Endothelial cell of hepatic sinusoid (primary cell): ENCODE results near the gene ZBTB48.

Experiments
- in situ Hi-C: cut with HindIII; loops from 2 replicates; pipeline ENCODE4 v1.10.0; 2017; ENCODE audit warnings: low sequenced_read_pairs

ZBTB48 gene

DNA sequence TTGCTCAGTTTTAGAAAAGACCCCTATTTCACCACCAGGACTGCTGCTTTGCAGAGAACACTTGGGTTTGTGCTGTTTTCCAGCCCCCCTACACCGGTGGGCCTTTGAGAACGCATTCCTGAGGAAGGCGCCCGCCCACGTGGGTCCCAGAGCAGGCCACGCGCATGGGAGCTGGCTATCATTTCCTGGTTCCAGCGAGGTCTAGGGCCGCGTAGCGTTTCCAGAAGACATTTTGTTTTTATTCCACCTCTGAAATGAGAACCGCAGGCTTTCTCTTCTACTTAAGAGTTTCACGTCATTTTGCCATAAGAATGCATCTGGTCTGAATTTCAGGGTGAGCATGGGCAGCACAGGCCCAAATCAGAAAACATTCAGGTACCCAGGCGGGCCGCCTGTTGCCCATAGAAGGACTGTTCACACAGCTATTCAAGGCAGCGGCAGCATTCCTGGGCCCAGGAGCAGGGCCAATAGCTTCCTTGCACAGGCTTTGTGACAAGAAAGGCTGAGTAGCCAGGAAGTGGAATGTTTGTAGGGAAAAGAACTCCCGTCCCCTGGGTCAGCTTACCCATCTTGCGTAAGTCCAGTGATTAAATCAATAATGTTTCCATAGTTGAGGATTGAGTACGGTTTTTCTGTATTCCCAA lies 24.2 kb downstream of the ZBTB48 start:
- in situ Hi-C loops, result no loop called here

DNA sequence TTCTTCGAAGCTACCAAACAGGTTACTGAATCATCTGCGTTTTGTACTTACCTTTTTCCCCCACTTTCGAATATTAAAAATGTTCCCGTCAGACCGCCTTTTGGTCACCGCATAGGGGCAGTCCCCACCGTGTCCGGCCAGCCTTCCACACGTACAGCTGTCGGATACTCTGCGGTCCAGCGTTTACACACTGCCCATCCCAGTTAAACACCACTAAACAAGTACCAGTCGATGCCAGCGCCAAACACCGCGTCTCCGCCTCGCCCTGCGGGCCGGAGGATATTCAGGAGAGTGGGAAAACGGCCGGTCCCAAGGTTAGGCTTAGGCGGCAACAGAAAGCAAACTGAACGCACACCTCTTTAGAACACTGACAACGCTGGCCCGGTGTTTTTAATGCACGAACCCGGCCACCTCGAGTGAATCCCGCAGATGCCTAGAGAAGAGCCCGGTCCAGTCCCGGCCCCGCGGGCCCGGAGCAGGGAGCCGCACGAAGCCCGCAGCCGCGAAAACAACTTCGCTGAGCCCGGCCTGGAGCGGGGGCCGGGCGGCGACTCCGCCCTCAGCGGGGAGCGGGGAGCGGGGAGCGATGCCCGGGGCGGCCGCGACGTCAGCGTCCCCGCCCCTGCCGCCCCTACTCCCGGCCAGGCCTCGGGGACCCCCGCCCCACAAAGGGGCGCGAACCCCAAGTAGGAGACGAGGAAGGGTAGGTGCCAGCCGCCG lies 33.0 kb downstream of the ZBTB48 start:
- in situ Hi-C loops, result no loop called here

DNA sequence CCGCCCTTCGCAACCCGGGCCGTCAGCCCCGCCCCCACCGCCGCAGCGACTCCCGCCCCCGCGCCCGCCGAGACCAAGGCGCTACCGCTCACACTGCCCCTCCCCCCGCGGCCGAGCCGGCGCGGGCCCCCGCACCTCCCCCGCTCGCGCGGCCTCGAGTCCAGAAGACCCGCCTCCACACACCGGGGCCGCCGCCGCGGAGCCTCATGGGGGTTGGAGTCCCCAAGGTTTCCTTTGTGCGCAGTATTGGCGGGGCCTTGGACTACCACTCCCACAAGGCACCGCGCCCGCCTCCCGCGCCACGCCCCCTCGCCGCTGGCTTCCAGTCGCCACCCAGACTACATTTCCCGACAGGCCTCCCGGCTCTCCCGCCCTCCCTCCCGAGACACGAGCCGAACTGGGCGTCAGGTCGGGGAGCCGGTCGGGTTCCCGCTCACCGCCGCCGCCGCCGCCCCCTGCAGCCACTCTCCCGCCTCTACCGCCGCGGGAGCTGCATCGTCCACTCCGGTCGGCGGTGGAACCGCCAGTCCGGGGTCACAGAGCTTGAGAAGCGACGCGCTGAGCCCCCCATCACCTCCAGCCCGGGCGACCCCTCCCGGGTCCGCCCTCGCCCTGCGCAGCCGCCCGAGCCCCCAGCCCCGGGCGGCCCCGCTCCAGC lies 33.7 kb downstream of the ZBTB48 start, which contains the start of gene PHF13:
Gene PHF13 (plus strand): TSS at position 371 of the 658 bp plus-strand sequence. CDS start 336 bp downstream, outside the sequence.
- in situ Hi-C loops, result no loop called here

DNA sequence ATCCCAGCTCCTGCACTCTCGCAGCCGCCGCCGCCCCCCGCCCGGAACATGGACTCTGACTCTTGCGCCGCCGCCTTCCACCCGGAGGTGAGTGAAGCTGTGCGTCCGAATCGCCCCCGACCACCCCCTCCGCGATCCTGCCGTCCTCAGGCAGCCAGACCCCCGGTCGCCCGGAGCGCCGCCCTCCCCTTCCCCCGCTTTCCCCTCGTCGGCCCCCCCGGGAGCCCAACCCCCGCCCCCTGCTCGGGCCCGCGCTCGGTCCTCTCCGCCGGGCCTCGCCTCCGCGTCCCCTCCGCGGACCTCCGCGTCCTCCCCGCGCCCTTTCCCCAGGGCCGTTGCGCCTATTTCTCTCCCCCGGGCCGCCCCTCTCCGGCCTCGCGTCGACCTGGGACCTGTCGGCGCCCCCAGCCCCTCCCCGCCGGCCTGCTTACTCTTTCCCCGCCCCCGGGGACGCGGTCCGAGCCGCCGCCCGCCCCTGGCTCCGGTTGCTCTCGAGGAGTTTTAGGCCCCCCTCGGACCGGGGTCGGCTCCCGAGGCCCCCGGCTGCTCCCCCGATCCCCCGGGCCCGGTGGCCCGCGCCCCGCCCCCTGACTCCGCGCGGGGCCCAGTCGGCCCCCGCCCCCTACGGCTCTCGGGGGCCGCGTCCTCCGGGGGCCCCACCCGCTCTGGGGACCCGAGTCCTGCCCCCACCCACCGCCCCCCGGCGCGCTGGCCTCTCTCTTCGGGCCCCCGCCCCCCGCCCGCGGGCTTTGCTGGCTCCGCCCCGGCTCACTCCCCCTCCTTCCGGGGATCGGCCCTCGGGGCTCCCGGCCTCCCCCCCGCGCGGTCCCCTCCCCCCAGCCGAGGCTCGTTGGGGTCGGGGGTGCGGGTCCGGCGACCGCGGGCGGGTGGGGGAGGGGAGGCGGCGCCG lies 34.5 kb downstream of the ZBTB48 start:
- in situ Hi-C loops, result no loop called here

DNA sequence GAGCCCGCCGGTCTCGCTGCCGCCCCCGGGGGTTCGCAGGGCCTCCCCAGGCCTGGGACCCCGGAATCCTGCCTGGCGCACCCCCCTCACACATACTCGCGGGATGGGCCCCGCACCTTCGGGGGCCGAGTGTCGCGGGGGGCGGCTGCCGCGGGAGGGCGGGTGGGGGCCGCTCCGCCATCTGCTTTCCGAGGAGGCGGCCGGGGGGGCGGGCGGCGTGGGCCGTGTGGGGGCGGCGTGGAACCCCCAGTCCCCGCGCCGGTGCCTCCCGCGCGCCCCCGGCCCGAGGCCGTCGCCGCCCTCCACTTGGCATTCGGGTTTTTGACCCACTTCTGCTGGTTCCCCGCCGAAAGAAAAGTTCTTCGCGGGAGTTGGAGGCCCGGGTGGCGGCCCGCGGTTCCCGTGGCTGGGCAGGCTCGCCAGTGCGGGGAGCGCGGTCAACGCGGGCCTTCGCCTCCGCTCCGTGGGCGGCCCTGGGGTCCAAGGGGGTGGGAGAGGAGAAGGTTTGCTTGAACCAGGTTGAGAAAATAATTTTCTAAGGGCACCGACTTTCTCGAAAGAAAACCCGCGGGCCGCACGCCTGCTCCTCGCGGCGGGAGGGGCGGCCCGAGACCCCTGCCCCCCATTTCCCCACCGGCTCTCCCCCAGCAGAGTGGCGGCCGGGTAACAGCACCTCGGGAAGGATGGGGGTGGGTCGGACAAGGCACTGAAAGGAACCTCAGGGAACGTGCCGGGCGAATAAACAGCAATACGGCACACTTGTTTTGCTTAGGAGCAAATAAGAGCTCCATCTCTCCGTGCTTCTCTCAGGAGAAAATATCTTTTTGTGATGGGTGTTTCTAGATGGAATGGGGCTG lies 35.4 kb downstream of the ZBTB48 start:
- in situ Hi-C loops, result loop anchor here (5.0 kb wide), 1 partner anchor 57 kb away; no protein-coding TSS in a partner anchor

DNA sequence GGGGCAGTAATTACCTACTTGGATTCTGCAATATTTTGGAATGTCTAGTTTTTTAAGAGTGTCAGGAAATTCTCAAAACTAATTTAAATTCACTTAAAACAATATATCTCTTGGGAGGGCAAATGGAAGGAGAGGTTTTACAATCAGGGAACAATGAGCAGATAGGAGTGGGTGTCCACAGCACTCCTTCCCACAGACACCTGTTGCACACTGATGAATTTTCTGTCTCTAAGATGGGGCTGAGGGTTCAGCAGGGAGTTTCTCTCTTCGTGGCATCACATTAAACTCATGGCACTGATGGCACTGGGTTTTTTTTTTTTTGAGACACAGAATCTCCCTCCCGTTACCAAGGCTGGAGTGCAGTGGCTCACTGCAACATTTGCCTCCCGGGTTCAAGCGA lies 39.3 kb downstream of the ZBTB48 start:
- in situ Hi-C loops, result loop anchor here (5.0 kb wide), 1 partner anchor 53 kb away; no protein-coding TSS in a partner anchor

DNA sequence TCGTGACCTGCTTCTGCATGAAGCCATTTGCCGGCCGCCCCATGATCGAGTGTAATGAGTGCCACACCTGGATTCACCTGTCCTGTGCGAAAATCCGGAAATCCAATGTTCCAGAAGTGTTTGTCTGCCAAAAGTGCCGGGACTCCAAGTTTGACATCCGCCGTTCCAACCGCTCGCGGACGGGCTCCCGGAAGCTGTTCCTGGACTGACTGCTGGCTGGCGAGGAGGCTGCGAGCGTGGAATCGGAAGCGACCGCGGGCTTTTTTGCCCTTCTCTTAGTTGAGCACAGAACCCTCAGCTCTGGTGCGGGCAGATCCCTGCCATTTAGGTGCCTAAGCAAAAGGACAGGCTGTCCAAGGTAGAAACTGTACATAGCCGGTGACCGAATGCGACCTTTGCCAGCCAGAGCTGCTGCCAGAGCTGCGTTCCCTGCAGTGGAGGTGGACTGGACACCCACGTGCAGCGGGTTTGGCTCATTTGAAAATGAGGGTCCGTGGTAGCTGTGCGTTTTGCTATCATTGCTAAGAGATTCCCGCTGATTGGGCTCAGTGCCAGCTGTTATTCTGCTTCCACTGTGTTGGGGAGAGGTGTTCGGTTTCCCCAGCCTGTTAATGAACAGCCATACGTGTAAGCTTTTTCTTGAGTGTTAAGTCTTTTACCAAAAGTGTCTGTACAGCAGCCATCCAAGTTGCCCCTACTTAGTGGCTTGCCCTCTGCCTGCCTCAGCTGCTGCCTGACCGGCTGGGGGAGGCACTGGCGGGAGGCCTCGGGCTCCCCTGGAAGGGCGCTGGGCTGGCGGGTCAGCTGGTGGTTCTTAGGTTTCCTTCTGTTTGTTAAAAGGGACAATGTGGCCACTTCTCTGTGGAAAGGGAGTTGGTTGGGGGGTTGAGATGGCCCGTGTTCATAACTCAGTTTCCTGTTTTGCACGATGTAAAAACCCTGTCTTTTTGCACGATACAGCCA lies 41.9 kb downstream of the ZBTB48 start:
- in situ Hi-C loops, result no loop called here

DNA sequence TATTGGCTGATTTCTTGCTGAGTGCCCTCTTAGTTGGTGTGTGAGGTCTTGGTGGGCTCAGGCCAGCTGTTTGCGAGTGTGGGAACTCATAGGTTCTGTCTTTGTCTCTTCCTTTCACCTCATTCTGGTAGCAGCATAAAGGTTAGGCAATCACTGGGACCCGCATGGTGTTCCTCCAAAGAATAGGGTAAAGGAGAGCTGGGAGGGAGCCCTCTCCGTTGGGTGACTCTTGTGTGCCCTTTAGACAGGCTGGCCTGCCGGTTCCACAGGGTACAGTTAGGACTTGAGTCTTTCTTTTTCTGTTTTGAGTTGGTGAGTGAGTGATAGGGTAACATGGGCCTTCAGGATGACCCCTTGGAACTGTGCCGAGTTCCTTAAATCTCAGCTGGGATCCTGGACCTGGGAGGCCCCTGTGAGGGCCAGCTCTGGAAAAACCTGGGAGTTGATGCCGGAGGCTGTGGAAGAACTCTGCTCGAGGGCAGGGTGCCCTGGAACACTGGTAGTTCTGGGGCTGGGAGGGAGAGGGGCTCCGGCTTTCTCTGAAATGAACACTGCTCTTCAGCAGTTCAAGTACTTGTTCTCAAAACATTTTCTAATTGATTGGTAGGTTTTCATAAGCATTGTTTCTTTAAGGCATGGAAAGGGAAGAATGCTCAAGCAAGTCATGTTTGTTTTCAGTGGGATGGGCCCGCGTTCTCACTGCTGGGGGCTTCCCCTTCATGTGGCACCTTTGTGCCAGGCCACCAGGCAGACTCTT lies 42.8 kb downstream of the ZBTB48 start:
- in situ Hi-C loops, result no loop called here

DNA sequence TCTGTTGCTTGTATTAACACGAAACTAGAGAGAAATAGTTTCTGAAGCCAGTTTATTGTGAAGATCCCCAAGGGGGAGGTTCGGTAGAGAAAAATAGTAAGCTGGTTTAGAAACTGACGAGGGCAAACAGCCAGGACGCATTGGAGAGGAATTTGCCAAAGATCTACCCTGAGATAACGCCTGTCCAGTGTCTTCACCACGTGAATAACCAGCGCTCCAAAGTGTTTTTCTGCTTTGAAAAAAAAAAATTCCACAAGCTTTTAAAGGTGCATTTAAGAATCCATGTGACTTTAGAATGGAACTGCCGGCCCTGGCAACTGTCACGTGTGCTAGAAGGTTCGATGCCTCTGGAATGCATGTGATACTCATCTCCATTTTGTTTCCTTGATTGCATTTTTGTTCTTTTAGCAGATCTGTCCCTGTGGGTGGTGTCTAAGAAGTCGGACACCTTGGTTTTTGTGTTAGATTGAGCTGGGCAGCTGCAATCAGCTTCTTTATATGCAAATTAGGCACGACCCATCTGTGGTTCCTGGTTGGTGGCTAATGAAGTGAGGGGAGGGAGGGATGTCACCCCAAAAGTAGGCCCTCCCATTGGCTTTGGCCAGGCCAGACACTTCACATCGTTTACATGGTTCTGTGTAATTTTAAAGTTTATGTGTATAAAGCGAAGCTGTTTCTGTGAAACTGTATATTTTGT lies 43.6 kb downstream of the ZBTB48 start:
- in situ Hi-C loops, result no loop called here

DNA sequence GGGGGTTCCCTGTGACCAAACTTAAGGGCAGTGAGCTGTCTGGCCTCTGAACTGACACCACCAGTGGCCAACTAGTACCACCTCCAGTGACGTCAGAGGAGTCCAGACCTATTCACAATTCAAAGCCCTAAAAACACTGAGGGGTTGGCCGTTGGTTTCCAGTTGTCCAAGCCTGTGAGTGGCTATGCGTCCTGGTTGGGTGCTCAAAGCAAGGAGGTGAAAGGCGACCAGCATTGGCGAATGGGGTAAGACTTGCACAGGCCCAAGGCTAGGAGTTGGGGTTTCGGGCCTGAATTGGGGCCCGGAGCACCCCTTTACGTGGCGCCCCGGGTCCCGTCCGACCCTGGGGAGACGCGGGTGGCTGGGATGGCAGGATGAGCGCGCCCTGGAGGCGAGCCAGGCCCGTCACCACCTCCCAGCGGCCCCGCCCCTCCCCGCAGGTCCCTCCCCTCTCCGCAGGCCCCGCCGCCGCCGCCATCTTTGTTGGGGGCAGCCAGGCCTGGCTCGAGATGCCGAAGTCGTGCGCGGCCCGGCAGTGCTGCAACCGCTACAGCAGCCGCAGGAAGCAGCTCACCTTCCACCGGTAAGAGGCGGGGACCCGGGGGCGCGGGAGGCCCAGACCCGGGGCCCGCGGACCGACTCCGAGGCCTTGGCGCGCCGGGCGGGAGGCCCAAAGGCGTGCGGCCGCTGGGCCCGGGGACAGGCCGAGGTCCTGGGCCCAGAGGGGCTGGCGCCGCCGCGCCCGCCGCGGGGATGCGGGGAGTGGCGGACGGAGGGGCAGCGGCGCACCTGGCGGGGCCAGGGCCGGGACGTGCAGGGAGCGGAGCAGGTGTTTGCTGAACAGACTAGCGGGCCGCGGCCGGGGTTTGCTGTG lies 45.2 kb downstream of the ZBTB48 start, which contains the start of gene THAP3:
Gene THAP3 (plus strand): TSS at position 159 of the 874 bp plus-strand sequence. CDS start 351 bp downstream, at position 510.
- in situ Hi-C loops, result no loop called here

DNA sequence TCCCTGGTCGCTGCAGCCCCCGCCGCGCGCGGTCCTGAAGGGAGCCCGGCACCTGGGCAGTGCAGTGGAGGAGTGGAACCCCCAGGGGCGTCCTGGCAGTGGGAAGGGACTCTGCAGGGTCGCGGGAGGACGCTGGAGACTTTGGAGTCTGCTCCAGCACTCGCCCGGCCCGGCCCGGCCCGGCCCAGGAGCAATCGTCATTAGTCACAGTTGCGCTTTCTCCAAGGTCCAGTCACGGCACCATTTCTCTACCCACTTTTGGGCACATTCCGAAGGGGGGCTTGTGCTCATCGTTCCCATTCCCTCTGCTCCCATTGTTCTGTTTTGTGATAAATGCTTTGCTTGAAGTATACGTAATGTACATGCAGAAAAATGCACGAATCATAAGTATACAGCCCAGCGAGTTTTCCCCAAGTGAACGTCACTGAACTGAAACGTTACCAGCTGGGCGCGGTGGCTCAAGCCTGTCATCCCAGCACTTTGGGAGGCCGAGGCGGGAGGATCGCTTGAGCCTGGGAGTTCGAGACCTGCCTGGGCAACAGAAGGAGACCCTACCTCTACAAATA lies 45.9 kb downstream of the ZBTB48 start:
- in situ Hi-C loops, result no loop called here

DNA sequence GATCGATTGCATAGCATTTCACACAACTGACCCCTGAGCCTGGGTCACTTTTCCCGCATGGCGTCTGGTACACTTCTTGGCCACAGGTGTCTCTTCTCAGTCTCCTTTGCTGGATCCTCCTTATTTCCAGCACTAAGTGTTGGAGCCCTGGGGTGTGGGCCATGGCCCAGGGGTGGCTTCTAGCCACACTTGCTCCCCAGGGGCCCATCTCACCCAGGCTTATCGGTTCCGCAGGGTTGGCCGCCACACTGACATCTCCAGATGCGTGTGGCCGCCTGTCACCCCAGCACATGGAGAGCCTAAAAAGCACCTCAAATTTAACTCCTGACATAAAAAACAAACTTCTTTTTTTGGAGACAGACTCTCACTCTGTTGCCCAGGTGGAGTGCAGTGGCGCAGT lies 47.2 kb downstream of the ZBTB48 start:
- in situ Hi-C loops, result no loop called here

DNA sequence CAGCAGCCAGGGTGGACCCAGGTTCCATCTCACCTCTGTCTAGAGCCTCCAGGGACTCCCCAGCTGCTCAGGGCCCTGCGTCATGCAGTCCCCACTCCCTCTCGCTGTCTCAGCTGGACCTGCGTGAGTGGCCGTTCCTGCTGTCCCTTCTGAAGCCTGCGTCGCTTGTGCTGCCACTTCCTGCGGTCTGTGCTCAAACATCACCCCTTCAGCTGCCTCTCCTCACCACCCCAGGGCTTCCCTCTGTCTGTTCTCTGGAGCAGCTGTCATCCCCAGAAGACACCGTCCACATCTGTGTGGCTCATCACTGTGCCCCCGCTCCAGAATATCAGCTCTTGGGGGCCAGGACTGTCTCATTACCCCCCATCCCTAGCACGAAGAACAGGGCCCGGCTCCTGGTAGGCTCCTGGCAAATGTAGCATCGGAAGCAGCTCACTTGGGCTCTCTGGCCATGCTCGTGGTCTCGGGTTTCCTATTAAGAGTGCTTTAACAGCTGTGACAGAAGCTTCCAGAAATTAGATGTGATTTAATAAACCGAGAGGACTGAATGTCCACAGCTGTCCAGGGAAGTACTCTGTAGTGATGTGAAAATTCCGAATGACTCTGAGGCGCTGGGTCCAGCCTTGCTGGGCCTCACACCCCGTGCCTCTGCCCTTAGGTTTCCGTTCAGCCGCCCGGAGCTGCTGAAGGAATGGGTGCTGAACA lies 48.2 kb downstream of the ZBTB48 start:
- in situ Hi-C loops, result no loop called here

DNA sequence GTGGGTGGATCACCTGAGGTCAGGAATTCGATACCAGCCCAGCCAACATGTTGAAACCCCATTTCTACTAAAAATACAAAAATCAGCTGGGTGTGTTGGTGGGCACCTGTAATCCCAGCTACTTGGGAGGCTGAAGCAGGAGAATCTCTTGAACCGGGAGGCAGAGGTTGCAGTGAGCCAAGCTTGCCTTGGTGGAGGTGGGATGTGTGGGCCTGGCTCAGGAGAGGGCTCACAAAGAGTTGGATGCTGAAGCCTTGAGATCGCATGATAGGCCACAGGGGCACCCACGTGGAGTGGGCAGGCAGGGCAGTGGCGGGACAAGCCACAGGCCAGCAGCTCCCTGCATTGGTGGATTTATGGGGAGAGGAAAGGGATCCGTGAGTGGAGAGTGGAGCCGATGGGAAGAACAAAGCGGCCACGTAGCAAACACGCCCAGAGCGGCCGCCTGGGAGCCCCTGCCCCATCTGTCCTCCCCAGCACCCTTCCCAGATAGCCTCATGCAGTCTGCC lies 49.2 kb downstream of the ZBTB48 start:
- in situ Hi-C loops, result no loop called here

DNA sequence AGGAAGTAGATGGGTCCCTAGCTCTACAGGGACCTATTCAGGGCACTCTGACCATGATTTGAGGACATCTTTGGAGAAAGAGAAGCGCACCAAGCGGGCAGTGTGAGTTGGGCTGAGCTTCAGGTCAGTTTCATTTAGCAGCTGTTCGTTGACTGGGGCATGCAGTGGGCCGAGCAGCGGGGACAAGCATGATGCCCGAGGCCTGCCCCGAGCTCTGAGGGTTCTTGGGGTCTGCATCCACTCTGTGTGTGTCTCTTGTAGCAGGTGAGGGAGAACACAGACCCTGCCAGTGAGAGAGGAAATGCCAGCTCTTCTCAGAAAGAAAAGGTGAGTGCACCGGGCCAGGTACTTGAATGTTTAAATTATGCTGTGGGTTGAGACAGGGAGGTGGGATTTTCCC lies 50.2 kb downstream of the ZBTB48 start:
- in situ Hi-C loops, result no loop called here
